Measurements from ENCODE around the gene SLC37A2.

DNA sequence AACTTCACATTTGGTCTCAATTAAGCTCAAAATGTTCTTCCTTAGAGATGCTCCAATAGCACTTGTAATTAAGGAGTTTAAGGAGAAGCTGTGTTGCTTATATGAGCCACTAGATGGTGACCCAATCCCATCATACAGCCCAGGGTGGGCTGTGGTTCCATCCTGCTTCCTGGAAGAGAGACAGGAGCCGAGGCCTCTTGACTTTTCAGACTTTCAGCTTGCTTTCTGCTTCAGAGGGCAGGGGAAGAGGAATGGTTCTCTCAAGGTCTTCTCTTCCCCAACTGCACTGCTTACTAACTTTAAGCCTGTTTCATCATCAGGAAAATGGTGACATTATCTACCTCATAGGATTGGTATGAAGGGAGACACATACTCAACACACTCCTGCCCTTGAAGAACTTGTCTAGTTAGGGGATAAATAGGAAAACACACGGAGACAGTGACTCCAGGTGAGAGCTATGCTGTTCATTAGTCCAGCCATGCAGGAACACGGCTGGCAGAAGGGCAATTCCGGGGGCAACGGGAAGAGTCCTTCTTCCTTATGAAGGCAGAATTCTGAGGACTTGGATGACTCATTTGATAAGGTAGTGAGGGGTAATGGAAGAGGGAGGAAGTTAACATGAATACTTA is 28.3 kb downstream of the SLC37A2 start:
- TF ChIP-seq POLR2AphosphoS5 (IDR thresholded peaks at IDR 0.05) (no peak), EP300 (IDR thresholded peaks at IDR 0.05) (no peak), POLR2A (IDR thresholded peaks at IDR 0.05) (no peak)
- TF ChIP-seq, protein P1, sequence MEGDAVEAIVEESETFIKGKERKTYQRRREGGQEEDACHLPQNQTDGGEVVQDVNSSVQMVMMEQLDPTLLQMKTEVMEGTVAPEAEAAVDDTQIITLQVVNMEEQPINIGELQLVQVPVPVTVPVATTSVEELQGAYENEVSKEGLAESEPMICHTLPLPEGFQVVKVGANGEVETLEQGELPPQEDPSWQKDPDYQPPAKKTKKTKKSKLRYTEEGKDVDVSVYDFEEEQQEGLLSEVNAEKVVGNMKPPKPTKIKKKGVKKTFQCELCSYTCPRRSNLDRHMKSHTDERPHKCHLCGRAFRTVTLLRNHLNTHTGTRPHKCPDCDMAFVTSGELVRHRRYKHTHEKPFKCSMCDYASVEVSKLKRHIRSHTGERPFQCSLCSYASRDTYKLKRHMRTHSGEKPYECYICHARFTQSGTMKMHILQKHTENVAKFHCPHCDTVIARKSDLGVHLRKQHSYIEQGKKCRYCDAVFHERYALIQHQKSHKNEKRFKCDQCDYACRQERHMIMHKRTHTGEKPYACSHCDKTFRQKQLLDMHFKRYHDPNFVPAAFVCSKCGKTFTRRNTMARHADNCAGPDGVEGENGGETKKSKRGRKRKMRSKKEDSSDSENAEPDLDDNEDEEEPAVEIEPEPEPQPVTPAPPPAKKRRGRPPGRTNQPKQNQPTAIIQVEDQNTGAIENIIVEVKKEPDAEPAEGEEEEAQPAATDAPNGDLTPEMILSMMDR (IDR thresholded peaks at IDR 0.05): peak; percentile 34 to 58 (median 48)
